BLaER1 treated with 17β-estradiol and CSF1 and Interleukin-3, amounts not matched to agents 10 nM and 100 nM (cell line): ENCODE measurements around the gene GABRR1.
"Not testable (repeated sequence)": the region's sequence is repeated elsewhere in the genome, so short reads cannot be mapped to it uniquely, and the experiment has no call there.

Experiments used
- H3K27ac ChIP-seq, 11 experiments: shearing (Covaris generic); formaldehyde crosslinking; 2 replicates each; pipeline ENCODE4 v1.8.1; 2022
- H3K27me3 ChIP-seq, 11 experiments: shearing (Covaris generic); formaldehyde crosslinking; 2 replicates each; pipeline ENCODE4 v1.8.1; 2022
- H3K36me3 ChIP-seq, 11 experiments: shearing (Covaris generic); formaldehyde crosslinking; 2 replicates each; pipeline ENCODE4 v1.8.1; 2022
- H3K4me1 ChIP-seq, 10 experiments: shearing (Covaris generic); formaldehyde crosslinking; 2 replicates each; pipeline ENCODE4 v1.8.1; 2022
- H3K4me2 ChIP-seq, 11 experiments: shearing (Covaris generic); formaldehyde crosslinking; 2 replicates each; pipeline ENCODE4 v1.8.1; 2022
- H3K4me3 ChIP-seq, 10 experiments: shearing (Covaris generic); formaldehyde crosslinking; 2 replicates each; pipeline ENCODE4 v1.8.1; 2022
- H3K9ac ChIP-seq, 11 experiments: shearing (Covaris generic); formaldehyde crosslinking; 2 replicates each; pipeline ENCODE4 v1.8.1; 2022
- H3K9me3 ChIP-seq, 11 experiments: shearing (Covaris generic); formaldehyde crosslinking; replicated peaks in 1 of 11; 2 replicates each; pipeline ENCODE4 v1.8.1; 2022
- H4K20me1 ChIP-seq, 11 experiments: shearing (Covaris generic); formaldehyde crosslinking; 2 replicates each; pipeline ENCODE4 v1.8.1; 2022
- Cebpa-rat ChIP-seq, 11 experiments: shearing (Covaris generic); IDR thresholded peaks; 2 replicates each; pipeline ENCODE4 v1.8.1; 2022

The GABRR1 gene

DNA sequence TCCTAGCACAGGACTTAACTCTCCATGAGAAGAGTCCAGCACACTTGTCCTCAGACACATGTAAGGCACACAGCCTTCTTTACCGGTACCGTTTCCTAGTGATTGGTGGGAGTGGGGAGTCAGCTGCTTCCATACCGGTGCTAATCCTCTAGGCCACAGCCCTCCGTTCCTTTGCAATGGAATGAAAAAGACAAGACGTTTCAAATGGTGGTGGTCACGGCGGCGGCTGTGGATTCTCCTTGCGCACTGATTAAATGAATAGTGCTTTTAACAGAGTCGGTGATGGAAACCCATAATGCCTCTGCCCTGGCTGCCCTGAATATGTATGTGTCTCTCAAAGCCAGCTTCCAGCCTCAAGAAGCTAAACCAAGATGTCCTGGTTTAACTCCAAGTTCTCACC is 34.8 kb upstream of the GABRR1 start:
- H3K27me3 ChIP-seq: no peaks in the 10 kb centered on the region
- no peak overlapping the region for H3K4me3 ChIP-seq
- TF ChIP-seq Cebpa-rat (IDR thresholded peaks at IDR 0.05): no peak
- peaks cover 0 to 7% (median 0%) of the 10 kb centered on the region in 10 experiments; a peak in 1 of 20 replicates for H3K4me1 ChIP-seq
- H3K4me2 ChIP-seq: no peak overlapping the region
- no peaks in the 10 kb centered on the region for H3K36me3 ChIP-seq
- no peak overlapping the region for H3K27ac ChIP-seq
- H3K9me3 ChIP-seq: no peaks in the 10 kb centered on the region
- H3K9ac ChIP-seq: no peak overlapping the region
- no peaks in the 10 kb centered on the region for H4K20me1 ChIP-seq

GRCh38 chr6:89251170-89251569 is 34.0 kb upstream of the GABRR1 start:
- no peak for TF ChIP-seq Cebpa-rat (IDR thresholded peaks at IDR 0.05)
- no peaks in the 10 kb centered on the region for H4K20me1 ChIP-seq

GRCh38 chr6:89250239-89250638 is 33.1 kb upstream of the GABRR1 start:
- Histone ChIP-seq H4K20me1 (no peaks in the 10 kb centered on the region), H3K4me1 (peaks cover 0 to 7% (median 0%) of the 10 kb centered on the region in 10 experiments; a peak in 1 of 20 replicates), H3K36me3 (no peaks in the 10 kb centered on the region), H3K4me2 (no peak overlapping the region), H3K4me3 (no peak overlapping the region), H3K9ac (no peak overlapping the region), H3K9me3 (no peaks in the 10 kb centered on the region), H3K27me3 (no peaks in the 10 kb centered on the region), H3K27ac (no peak overlapping the region)
- no peak for TF ChIP-seq Cebpa-rat (IDR thresholded peaks at IDR 0.05)

More at GRCh38 chr6:89251170-89251569, 34.0 kb upstream of the GABRR1 start:
- no peak overlapping the region for H3K4me3 ChIP-seq
- H3K4me2 ChIP-seq: no peak overlapping the region
- no peaks in the 10 kb centered on the region for H3K9me3 ChIP-seq
- H3K9ac ChIP-seq: no peak overlapping the region
- no peaks in the 10 kb centered on the region for H3K36me3 ChIP-seq
- H3K27ac ChIP-seq: no peak overlapping the region
- peaks cover 0 to 7% (median 0%) of the 10 kb centered on the region in 10 experiments; a peak in 1 of 20 replicates for H3K4me1 ChIP-seq
- no peaks in the 10 kb centered on the region for H3K27me3 ChIP-seq

- H4K20me1 ChIP-seq: no peaks in the 10 kb centered on the region
- no peaks in the 10 kb centered on the region for H3K9me3 ChIP-seq
- no peak overlapping the region for H3K9ac ChIP-seq
- no peak overlapping the region for H3K4me3 ChIP-seq
- peaks cover 0 to 15% (median 5%) of the 10 kb centered on the region in 10 experiments; a peak in 13 of 20 replicates for H3K4me1 ChIP-seq
- H3K27ac ChIP-seq: no peak overlapping the region
- no peak overlapping the region for H3K4me2 ChIP-seq
- H3K27me3 ChIP-seq: no peaks in the 10 kb centered on the region
- no peaks in the 10 kb centered on the region for H3K36me3 ChIP-seq
- no peak for TF ChIP-seq Cebpa-rat (IDR thresholded peaks at IDR 0.05)
Measured at GRCh38 chr6:89244241-89244985, 27.3 kb upstream of the GABRR1 start.

- no peaks in the 10 kb centered on the region for H4K20me1 ChIP-seq
- H3K4me2 ChIP-seq: no peak overlapping the region
- no peaks in the 10 kb centered on the region for H3K27me3 ChIP-seq
- H3K36me3 ChIP-seq: no peaks in the 10 kb centered on the region
- no peak overlapping the region for H3K9ac ChIP-seq
- no peak overlapping the region for H3K27ac ChIP-seq
- H3K4me3 ChIP-seq: no peak overlapping the region
- no peak for TF ChIP-seq Cebpa-rat (IDR thresholded peaks at IDR 0.05)
- no peaks in the 10 kb centered on the region for H3K9me3 ChIP-seq
- peaks cover 0 to 22% (median 11%) of the 10 kb centered on the region in 10 experiments; a peak in 14 of 20 replicates for H3K4me1 ChIP-seq
Measured at GRCh38 chr6:89243331-89243629, 26.1 kb upstream of the GABRR1 start.

DNA sequence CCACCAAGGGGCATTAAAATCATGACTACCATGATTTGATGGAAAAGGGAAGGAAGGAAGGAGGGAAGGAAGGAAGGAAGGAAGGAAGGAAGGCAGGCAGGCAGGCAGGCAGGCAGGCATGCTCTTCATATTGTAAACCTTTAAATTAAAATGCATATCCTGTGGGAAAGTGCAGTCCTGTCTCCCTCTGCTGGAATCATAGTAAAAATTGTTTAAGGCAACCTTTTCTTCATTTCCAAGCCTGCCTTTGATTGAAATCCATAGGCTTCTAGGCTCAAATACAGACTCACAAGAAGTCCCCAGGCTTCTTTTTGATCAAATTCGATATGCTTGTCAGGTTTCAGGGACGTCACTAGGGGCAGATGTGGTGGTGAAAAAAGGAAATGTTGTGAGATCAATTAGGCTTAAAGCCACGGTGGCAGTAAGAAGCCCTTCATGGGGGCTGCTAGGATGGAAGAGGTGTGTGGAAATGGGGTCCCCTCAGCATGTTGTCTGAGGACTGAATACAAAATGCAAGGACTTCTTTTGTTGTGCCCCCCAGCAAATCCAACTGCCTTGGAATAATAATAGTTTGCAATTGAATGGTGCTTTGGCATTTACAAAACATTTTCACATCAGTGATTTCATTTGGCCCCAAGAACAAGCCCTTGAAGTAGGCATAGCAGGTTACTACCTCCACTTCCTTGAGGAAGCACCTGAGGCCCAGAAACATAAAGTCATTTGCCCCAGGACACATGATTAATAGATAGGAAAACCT is 25.6 kb upstream of the GABRR1 start:
- Histone ChIP-seq H3K9ac (no peak overlapping the region), H3K4me3 (no peak overlapping the region), H3K27ac (no peak overlapping the region), H4K20me1 (no peaks in the 10 kb centered on the region), H3K4me2 (peak overlapping the region in 3 of 11 experiments; percentile 7 to 23 (median 19); a peak in 4 of 22 replicates), H3K36me3 (no peaks in the 10 kb centered on the region), H3K9me3 (no peaks in the 10 kb centered on the region), H3K4me1 (peaks cover 0 to 22% (median 11%) of the 10 kb centered on the region in 10 experiments; a peak in 14 of 20 replicates), H3K27me3 (no peaks in the 10 kb centered on the region)
- no peak for TF ChIP-seq Cebpa-rat (IDR thresholded peaks at IDR 0.05)

GRCh38 chr6:89239338-89239737 is 22.2 kb upstream of the GABRR1 start:
- TF ChIP-seq Cebpa-rat (IDR thresholded peaks at IDR 0.05): no peak
- Histone ChIP-seq H3K36me3 (no peaks in the 10 kb centered on the region), H3K9me3 (peaks cover 0 to 9% (median 0%) of the 10 kb centered on the region in 11 experiments; a peak in 2 of 22 replicates), H3K4me3 (no peak overlapping the region), H3K4me1 (peaks cover 0 to 22% (median 11%) of the 10 kb centered on the region in 10 experiments; a peak in 14 of 20 replicates), H3K27ac (no peak overlapping the region), H3K9ac (no peak overlapping the region), H3K4me2 (peak overlapping the region in 8 of 11 experiments; percentile 10 to 41 (median 29); a peak in 11 of 22 replicates), H4K20me1 (no peaks in the 10 kb centered on the region), H3K27me3 (no peaks in the 10 kb centered on the region)

DNA sequence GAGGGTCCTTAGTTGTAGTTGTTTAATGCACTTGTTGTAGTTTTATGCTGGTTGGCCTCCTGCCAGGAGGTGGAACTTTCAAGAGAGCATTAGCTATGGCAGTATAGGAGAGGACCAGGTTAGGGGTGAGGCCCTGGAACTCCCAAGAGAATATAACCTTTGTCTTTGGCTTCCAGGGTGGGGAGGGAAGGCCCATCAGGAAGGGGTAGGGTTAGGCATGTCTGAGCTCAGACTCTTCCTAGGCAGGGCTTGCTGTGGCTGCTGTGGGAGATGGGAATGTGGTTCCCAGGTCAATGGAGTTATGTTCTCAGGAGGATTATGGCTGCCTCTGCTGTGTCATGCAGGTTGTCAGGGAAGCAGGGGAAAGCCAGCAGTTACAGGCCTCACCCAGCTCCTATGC is 20.0 kb upstream of the GABRR1 start:
- peaks cover 0 to 9% (median 0%) of the 10 kb centered on the region in 11 experiments; a peak in 2 of 22 replicates for H3K9me3 ChIP-seq
- H3K27ac ChIP-seq: no peak overlapping the region
- no peak overlapping the region for H3K9ac ChIP-seq
- peaks cover 0 to 13% (median 9%) of the 10 kb centered on the region in 10 experiments; a peak in 14 of 20 replicates for H3K4me1 ChIP-seq
- H3K36me3 ChIP-seq: no peaks in the 10 kb centered on the region
- H3K27me3 ChIP-seq: no peaks in the 10 kb centered on the region
- TF ChIP-seq Cebpa-rat (IDR thresholded peaks at IDR 0.05): no peak
- H4K20me1 ChIP-seq: no peaks in the 10 kb centered on the region
- no peak overlapping the region for H3K4me2 ChIP-seq
- H3K4me3 ChIP-seq: no peak overlapping the region

GRCh38 chr6:89233605-89234004 is 16.4 kb upstream of the GABRR1 start:
- H3K4me2 ChIP-seq: peak overlapping the region in 6 of 11 experiments; percentile 13 to 27 (median 20); a peak in 4 of 22 replicates
- not testable (repeated sequence) for H3K9ac ChIP-seq, H3K27ac ChIP-seq, H3K27me3 ChIP-seq, H3K4me3 ChIP-seq, H3K9me3 ChIP-seq, H4K20me1 ChIP-seq, H3K4me1 ChIP-seq, H3K36me3 ChIP-seq
